Activated CD4-positive, CD25-positive, alpha-beta regulatory T cell treated with anti-CD3 and anti-CD28 coated beads, Interleukin-2, amount 50 U/mL, for 16 hours (primary cell): ENCODE data around the gene ACBD4.
"Not testable (repeated sequence)": the region's sequence is repeated elsewhere in the genome, so short reads cannot be mapped to it uniquely, and the experiment has no call there.

Source experiments
- DNase-seq: peaks from one replicate; pipeline ENCODE4 v3.0.0-alpha.2; 2020; ENCODE audit warnings: low read depth, low spot score

Gene ACBD4

GRCh38 chr17:45119964-45120363 lies 15.5 kb upstream of the ACBD4 start:
- no peak for DNase-seq

DNA sequence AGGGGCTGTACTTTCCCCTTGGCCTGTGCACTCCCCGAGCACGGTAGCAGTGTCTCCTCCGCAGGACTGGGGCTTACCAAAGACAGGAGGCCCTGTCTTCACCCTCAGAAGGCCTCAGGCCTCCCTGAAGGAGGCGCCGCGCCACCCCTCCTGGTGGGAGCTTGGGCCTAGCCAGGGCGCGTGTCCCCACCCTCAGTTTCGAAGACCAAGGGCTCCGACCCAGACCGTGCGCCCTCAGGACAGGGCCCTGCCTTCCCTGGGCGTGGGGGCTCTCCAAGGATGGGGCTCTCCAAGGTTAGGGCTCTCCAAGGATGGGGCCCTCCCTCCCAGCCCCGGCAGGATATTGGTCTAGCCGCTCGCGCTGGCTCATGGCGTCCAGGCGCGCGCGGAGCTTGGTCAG lies 14.9 kb upstream of the ACBD4 start:
- DNase-seq = no peak

DNA sequence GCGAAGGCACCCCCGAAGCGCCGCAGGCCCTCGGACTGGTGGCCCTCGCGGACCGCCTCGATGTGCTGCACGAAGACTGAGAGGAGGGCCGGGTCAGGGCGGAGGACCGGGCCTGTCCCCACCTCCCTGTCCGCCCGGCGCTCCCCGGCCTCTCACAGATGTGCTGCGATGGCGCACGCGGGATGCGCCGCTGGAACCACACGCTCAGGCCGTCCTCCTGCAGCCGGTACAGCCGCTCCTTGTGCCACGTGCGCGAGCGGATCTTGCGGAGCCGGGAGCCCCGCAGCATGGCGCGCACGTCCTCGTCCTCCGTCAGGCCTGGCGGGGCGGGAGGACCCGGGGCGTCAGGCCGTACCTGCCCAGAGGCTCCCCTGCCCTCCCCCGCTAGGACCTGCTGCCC lies 14.4 kb upstream of the ACBD4 start:
- no peak for DNase-seq

GRCh38 chr17:45123076-45123770 lies 12.3 kb upstream of the ACBD4 start:
- no peak for DNase-seq

DNA sequence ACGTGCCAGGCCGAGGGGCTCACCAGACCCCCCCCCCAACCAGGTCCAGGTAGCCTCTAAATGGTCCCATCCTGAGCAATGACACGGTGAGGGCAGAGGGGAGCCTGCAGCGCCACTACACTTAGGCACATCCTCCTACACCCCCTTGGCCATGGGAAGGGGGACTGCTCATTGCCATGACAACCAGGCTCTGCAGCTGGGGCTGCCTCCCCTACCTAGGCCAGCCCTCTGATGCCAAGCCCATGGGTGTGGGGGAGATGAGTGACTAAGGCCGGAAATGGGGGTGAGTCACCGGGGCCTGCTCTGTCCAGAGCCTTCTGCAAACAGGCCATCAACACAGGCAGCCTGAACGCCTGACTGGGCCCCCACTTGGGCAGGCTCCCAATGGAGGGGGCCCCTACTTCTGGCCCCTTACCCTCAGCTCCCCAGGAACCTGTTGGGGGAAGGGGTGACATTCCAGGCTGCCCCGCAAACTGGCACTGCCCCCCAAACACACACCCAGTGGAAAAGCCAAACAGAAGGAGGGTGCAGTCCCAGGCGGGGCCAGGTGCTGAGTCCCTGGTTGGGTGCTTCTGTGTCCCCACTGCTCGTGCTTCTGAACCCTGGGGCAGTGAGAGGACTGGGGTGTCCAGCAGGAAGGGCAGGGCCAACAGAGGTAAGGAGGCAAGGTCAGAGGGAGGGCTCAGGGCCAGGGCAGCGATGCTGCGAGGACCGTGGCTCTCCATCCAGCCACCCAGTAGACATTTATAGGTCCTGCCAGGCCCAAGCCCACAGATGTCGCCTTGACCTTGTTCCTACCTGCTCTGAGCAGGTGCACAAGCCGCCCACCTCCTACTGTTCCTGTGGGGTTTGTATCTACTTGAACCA lies 11.3 kb upstream of the ACBD4 start:
- DNase-seq = no peak

- DNase-seq = not testable (repeated sequence)
Observed at GRCh38 chr17:45124797-45125122, 10.7 kb upstream of the ACBD4 start.

DNA sequence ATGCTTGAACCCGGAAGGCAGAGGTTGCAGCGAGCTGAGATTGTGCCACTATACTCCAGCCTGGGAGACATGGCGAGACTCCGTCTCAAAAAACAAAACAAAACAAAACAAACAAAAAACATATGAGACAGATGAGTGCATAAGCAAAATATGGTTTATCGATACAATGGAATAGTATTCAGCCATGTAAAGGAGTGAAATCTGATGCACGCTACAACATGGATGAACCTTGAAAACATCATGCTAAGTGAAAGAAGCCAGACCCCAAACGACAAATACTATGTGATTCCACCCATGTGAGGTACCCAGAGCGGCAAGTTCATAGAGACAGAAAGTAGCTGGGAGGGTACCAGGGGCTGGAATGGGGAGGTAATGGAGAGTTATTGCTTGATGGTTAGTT lies 10.0 kb upstream of the ACBD4 start:
- DNase-seq = no peak

GRCh38 chr17:45127207-45127547 lies 8.3 kb upstream of the ACBD4 start:
- no peak for DNase-seq

DNA sequence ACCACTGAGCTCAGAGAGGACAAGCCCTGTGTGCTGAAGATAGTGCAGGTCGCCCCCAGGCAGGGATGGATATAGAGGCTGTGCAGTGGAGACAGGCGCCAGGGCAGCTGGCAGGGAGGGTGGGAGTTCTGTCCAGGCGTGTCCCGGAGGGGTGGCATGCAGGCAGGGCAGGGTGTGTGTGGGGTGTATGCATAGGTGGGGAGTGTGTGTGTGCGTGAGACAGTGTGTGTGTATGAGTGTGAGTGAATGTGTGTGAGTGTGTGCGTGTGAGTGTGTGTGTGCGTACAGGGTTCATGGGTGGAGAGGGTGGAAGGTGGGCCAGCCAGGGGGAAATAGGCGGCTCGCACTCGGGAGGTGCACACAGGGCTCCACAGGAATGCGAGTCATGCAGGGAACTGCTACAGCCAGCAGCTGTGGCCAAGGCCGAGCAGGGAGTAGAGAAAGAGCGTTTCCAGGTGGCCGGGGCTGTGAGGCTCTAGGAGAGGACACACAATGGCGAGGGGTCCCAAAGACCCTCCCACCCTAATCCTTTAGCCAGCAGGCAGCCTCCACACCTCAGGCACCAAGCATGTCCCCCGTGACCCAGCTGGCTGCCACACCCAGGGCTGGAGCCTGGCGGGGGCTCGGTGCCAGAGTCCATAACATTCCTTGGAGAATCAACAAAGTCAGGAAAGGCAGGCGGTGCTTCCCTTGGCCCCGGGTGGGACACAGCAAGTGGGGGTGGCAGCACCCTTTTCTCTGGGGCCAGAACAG lies 7.8 kb upstream of the ACBD4 start:
- DNase-seq = no peak

DNA sequence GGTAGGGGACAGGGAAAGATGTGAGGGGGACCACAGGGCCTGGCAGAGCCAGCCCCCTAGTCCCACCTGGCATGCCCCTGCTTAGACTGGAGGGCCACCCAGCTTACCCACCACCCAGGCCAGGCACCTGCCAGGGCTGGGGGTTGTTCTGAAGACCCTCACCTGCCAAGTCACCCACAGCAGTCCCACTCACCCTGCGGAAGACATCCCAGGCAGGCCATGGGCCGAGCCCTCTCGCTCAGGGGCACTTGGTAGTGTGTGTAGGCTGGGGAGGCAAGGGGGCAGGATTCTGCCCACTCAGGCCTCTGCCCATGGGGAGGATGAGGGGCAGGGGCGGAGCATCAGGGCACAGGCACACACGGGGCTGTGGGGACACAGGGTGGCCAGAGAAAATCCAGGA lies 7.2 kb upstream of the ACBD4 start:
- no peak for DNase-seq

- DNase-seq = no peak
Observed at GRCh38 chr17:45128989-45129388, 6.5 kb upstream of the ACBD4 start.

DNA sequence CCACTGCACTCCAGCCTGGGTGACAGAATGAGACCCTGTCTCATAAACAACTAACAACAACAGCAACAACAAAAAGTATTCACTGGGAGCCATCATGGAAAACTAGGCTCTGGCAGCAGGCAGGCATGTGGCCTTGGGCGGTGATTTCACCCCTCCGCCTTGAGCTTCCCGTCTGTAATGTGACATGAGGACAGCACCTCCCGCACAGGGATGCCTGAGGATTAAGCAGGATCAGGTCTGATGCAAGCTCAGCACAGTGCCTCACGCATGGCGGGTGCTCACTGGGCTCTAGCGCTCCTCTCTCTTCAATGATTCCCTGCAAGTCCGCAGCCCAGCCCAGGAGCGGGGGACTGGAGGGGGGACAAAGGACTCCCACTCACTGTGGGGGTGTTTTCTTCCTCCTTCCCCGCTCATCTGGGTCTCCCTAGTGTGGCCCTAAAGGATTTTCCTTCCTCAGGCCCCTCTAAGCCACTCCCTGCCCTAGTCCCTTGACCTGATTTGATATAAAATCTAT lies 6.0 kb upstream of the ACBD4 start:
- no peak for DNase-seq

DNA sequence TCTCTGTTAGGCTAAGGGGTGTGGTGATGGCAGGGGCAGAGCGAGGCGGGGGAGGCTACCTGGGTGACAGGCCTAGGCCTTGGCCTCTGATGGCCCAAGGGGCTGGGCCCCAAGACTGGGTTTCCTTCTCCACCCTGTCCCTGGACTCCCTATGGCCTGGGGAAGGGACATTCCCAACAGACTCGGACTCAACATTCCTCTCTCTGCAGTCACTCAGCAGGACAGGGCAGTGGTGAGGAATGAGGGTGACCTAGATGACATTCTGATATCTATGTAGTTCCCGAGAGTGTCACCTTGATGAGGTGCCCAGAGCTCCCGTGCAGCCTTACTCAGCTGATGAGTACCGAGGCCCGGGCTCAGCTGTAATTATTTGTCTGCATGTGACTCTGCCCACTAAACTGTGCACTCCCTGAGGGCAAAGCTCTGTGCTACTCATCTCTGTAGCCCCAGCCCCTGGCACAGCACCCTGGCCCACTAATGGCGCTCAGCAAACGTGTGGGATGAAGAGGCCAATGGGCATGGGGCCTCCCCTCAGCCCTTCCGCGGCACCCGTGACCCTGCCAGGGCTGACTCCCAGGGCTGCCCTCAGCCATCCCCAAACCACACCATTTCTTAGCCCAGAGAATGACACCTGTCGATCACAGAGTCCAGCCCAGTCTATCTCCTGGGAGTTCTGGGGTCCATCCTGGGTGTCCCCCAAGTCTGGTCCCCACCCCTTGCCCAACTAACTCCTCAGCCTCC lies 5.4 kb upstream of the ACBD4 start:
- DNase-seq = no peak

GRCh38 chr17:45130681-45131615 lies 4.5 kb upstream of the ACBD4 start:
- DNase-seq = no peak

GRCh38 chr17:45131616-45132319 lies 3.7 kb upstream of the ACBD4 start:
- no peak for DNase-seq

DNA sequence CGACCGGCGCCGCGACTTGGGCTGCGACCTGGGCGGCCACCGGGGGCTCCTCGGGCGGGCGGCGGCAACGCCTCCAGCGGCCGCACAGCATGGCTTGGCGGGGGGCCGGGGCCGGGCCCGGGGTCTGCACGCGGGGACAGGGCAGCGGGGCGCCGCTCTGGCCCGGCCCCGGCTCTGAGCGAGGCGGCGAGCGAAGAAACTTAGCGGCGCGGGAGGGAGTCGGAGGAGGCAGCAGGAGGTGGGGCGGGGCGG lies 3.2 kb upstream of the ACBD4 start, which contains the start of gene PLCD3:
PLCD3 (minus strand) TSS at position 196 of the 252 bp plus-strand sequence; CDS start at position 91, 105 bp downstream.
- no peak for DNase-seq

DNA sequence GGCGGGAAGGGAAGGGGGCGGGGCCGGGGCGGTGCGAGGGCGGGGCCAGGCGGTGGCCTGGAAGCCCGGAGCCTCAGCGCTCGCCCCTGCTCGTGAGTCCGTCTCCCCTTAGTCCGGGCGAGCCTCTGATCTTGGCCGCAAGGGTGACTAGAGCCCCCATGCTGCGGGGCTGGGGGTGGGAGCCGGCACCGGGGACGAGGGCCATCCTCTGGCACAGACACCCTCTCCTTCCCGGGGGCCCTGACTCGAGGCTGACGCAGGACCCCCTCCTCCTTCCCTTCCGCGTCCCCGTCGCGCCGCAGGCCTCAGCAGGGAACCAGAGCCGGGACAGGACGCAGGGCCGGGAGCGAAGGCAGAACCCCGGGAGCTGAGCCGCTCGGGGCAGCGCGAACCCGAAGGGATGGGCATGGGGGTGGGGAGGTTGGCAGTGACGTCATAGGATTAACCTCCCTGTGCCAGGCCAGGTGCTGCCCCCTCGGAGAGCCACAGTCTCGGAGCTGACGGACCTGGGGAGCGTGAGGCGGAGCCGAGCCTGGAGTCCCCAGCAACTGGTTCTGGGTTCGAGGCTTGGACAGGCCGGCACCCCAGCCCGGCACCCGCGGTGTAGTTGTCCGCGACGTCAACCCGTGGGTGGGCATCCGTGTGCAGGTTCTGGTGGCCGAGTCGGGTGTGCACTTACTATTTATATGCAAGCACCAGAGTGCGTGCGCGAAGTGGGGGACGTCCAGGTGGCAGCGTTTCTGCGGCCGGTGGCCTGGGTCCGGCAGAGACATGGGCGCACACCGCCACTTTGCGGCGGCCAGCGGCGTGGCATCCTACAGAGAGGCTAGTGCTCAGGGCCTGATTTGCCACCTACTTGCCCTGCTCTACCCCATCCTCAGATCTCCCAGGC lies 2.7 kb upstream of the ACBD4 start:
- no peak for DNase-seq

DNA sequence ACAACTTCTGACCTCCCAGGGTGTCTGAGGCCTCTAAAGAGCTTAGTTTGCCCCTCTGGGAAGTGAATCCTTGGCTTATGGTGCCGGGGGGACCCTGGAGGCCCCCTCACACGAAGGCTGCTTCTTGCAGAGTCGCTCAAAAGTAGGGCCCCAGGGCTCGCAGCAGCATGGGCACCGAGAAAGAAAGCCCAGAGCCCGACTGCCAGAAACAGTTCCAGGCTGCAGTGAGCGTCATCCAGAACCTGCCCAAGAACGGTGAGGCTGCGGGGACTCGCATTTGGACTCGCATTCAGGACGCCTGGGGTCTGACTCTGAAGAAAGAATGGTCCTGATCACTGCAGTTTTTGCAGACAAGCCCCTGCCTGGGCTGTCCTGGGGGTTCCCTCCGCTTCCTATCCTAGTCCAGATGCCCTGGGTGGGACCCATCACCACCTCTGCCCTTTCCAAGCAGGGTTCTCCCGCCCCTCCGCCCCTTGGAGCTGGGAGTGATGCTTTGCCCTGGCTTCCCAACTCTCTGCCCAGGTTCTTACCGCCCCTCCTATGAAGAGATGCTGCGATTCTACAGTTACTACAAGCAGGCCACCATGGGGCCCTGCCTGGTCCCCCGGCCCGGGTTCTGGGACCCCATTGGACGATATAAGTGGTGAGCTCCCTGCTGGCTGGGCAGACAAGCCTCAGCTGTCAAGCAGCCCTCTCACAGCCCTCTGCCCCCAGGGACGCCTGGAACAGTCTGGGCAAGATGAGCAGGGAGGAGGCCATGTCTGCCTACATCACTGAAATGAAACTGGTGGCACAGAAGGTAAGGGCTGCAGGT lies 698 bp downstream of the ACBD4 start:
- no peak for DNase-seq
